IMR-90 (cell line): Measurements from ENCODE around the gene ITM2B. TPM values are rescaled to one million over a fixed set of nuclear protein-coding genes. Genes with fewer than 3 reads are reported as not detected.

Source experiments
- ATAC-seq: fragments of 200-7000 bp; cut with Tn5 transposase; 2 replicates; pipeline ENCODE4 v1.9.1; 2020; ENCODE audit warnings: low read depth, mild to moderate bottlenecking, moderate library complexity
- BruUV-seq: library from RNA; stranded (reverse); fragments of 400-500 nt; replicated peaks from 2 replicates; lab custom pipeline; 2021; lab: Mats Ljungman, UMichigan
- CTCF ChIA-PET: fragments of 300-600 bp; formaldehyde crosslinking; extraction: SDS; loops from one replicate; lab custom pipeline; 2021; ENCODE audit warnings: antibody characterized with exemption; lab: Yijun Ruan, JAX
- POLR2A ChIA-PET: fragments of 300-600 bp; sonication (Branson Sonifier 250); formaldehyde crosslinking; loops from one replicate; lab custom pipeline; 2022; ENCODE audit warnings: antibody characterized with exemption; ENCODE audit not compliant: unreplicated experiment; lab: Charles Lee
- DNase-seq: peaks from one replicate; pipeline ENCODE4 v3.0.0; 2013
- H2AFZ ChIP-seq: replicated peaks from 2 replicates; pipeline ENCODE3; 2013; ENCODE audit warnings: low read length, mild to moderate bottlenecking; ENCODE audit not compliant: poor library complexity
- H2AK5ac ChIP-seq: 2 replicates; pipeline ENCODE4 v1.6.1; 2013; ENCODE audit warnings: low read depth, low read length, inconsistent platforms
- H2AK9ac ChIP-seq: replicated peaks from 2 replicates; pipeline ENCODE3; 2013; ENCODE audit warnings: mild to moderate bottlenecking, low read depth, low read length, moderate library complexity; ENCODE audit not compliant: poor library complexity
- H2BK120ac ChIP-seq: 2 replicates; pipeline ENCODE4 v1.6.1; 2013; ENCODE audit warnings: low read depth, low read length, inconsistent platforms
- H2BK15ac ChIP-seq: 3 replicates; pipeline ENCODE4 v1.6.1; 2013; ENCODE audit warnings: low read depth, low read length, inconsistent platforms
- H2BK20ac ChIP-seq: 2 replicates; pipeline ENCODE4 v1.6.1; 2013; ENCODE audit warnings: low read depth, mild to moderate bottlenecking, inconsistent platforms, low read length, moderate library complexity
- H2BK5ac ChIP-seq: 2 replicates; pipeline ENCODE4 v1.6.1; 2013; ENCODE audit warnings: mild to moderate bottlenecking, low read depth, low read length, inconsistent platforms; ENCODE audit not compliant: poor library complexity, severe bottlenecking
- H3K14ac ChIP-seq: replicated peaks from 2 replicates; pipeline ENCODE4 v1.6.1; 2013; ENCODE audit warnings: low read depth, low read length, inconsistent platforms
- H3K18ac ChIP-seq: 2 replicates; pipeline ENCODE4 v1.6.1; 2013; ENCODE audit warnings: low read depth, low read length, control low read depth
- H3K23ac ChIP-seq: 2 replicates; pipeline ENCODE4 v1.6.1; 2013; ENCODE audit warnings: low read depth, low read length, inconsistent platforms
- H3K27ac ChIP-seq: 2 replicates; pipeline ENCODE4 v1.5.1; 2013; ENCODE audit warnings: mild to moderate bottlenecking, control low read depth, low read length; ENCODE audit not compliant: insufficient read depth
- H3K27me3 ChIP-seq: 2 replicates; pipeline ENCODE4 v1.6.1; 2013; ENCODE audit warnings: low read length; ENCODE audit not compliant: control insufficient read depth, insufficient read depth
- H3K36me3 ChIP-seq: 2 replicates; pipeline ENCODE4 v1.6.1; 2013; ENCODE audit warnings: low read length, mixed read lengths; ENCODE audit not compliant: control insufficient read depth, insufficient read depth
- H3K4ac ChIP-seq: 2 replicates; pipeline ENCODE4 v1.6.1; 2013; ENCODE audit warnings: low read depth, low read length, inconsistent platforms
- H3K4me1 ChIP-seq: 2 replicates; pipeline ENCODE4 v1.6.1; 2013; ENCODE audit warnings: low read length, mixed read lengths; ENCODE audit not compliant: control insufficient read depth, insufficient read depth
- H3K4me2 ChIP-seq: 2 replicates; pipeline ENCODE4 v1.6.1; 2013; ENCODE audit warnings: low read depth, mild to moderate bottlenecking, control low read depth, low read length, moderate library complexity
- H3K4me3 ChIP-seq: 2 replicates; pipeline ENCODE4 v1.5.1; 2013; ENCODE audit warnings: low read depth, mild to moderate bottlenecking, control low read depth, low read length, moderate library complexity; ENCODE audit not compliant: insufficient read depth
- H3K56ac ChIP-seq: 2 replicates; pipeline ENCODE4 v1.6.1; 2013; ENCODE audit warnings: low read length, inconsistent platforms; ENCODE audit not compliant: insufficient read depth; ENCODE audit errors: extremely low read depth
- H3K79me1 ChIP-seq, 2 experiments: 2 replicates each; pipeline ENCODE4 v1.6.1; 2013; ENCODE audit warnings: low read length in 2 of 2, inconsistent platforms in 1 of 2, low read depth in 1 of 2
- H3K9ac ChIP-seq: 2 replicates; pipeline ENCODE4 v1.6.1; 2013; ENCODE audit warnings: low read depth, low read length, control low read depth
- H3K9me1 ChIP-seq: 2 replicates; pipeline ENCODE4 v1.6.1; 2013; ENCODE audit warnings: low read length, inconsistent platforms; ENCODE audit not compliant: insufficient read depth
- H3K9me3 ChIP-seq: 2 replicates; pipeline ENCODE4 v1.6.1; 2013; ENCODE audit warnings: low read length; ENCODE audit not compliant: control insufficient read depth, insufficient read depth
- H4K20me1 ChIP-seq: 2 replicates; pipeline ENCODE4 v1.6.1; 2013; ENCODE audit warnings: low read length, inconsistent platforms; ENCODE audit not compliant: insufficient read depth
- H4K5ac ChIP-seq: 2 replicates; pipeline ENCODE4 v1.6.1; 2013; ENCODE audit warnings: mild to moderate bottlenecking, low read depth, low read length, control low read depth
- H4K8ac ChIP-seq, 2 experiments: 2 replicates each; pipeline ENCODE4 v1.6.1; 2013; ENCODE audit warnings: low read depth in 2 of 2, low read length in 2 of 2, control low read depth in 1 of 2, inconsistent platforms in 1 of 2
- H4K91ac ChIP-seq: 2 replicates; pipeline ENCODE4 v1.6.1; 2013; ENCODE audit warnings: low read depth, low read length, inconsistent platforms; ENCODE audit not compliant: insufficient read depth
- BHLHE40 ChIP-seq: fragments of 150-350 bp; IDR thresholded peaks from 2 replicates; pipeline ENCODE4 v1.6.1; 2016; ENCODE audit warnings: mild to moderate bottlenecking, low read depth, low read length
- CTCF ChIP-seq: conservative IDR thresholded peaks from 2 replicates; pipeline ENCODE4 v1.5.1; 2012; ENCODE audit warnings: mild to moderate bottlenecking, low read depth, low read length, improper control_type of control experiment
- MXI1 ChIP-seq: IDR thresholded peaks from 2 replicates; pipeline ENCODE4 v1.6.1; 2012; ENCODE audit warnings: low read depth, mild to moderate bottlenecking, low read length, moderate library complexity, borderline replicate concordance
- POLR2A ChIP-seq: IDR thresholded peaks from 2 replicates; pipeline ENCODE4 v1.6.1; 2012; ENCODE audit warnings: mild to moderate bottlenecking, low read depth, low read length
- WGBS, 2 experiments: methylation state at CpG; one replicate each; pipeline versions ENCODE4 v1.1.5 to v1.1.7; 2013; ENCODE audit warnings: missing lambda C conversion rate in 2 of 2; ENCODE audit not compliant: insufficient read length in 1 of 2; ENCODE audit errors: extremely low coverage in 2 of 2; 5-methylcytosine and 5-hydroxymethylcytosine counted together
- dilution Hi-C: fragments of 300-500 bp; cut with HindIII; formaldehyde crosslinking; loops from one replicate; pipeline ENCODE4 v1.14.3; 2018; ENCODE audit warnings: low sequenced_read_pairs; ENCODE audit not compliant: unreplicated experiment
- in situ Hi-C: fragments of 300-500 bp; cut with MboI; formaldehyde crosslinking; loops from 3 replicates; pipeline ENCODE4 v1.14.3; 2019; ENCODE audit warnings: low sequenced_read_pairs, inconsistent platforms, mixed read lengths
- intact Hi-C: fragments of 100-400 bp; cut with micrococcal nuclease; formaldehyde crosslinking; loops from 2 replicates; pipeline ENCODE4 v1.10.0; 2022
- polyA plus RNA-seq, 3 experiments: library from polyadenylated mRNA; depleted of rRNA; stranded (reverse); fragments of >200 nt; gene quantifications; 2 replicates each; pipeline ENCODE4 v1.2.3, GENCODE V29; 2012; ENCODE audit warnings: low replicate concordance in 1 of 3
- total RNA-seq: library from RNA; depleted of rRNA; stranded (reverse); fragments of >200 nt; gene quantifications from 2 replicates; pipeline ENCODE4 v1.2.3, GENCODE V29; 2012

The ITM2B gene
- total and polyA plus RNA-seq, 2 of the 4 experiments (the other 2 are of a cell fraction) = 51.1 to 158 TPM

GRCh38 chr13:48264058-48264457, 31.1 kb downstream of the ITM2B start:
- peaks cover 0 to 2% of the 10 kb centered on the region in 2 experiments; a peak in 1 of 4 replicates for H3K79me1 ChIP-seq
- no peak overlapping the region for H4K5ac ChIP-seq
- H2BK20ac ChIP-seq = no peak overlapping the region
- no peak overlapping the region for H2AK5ac ChIP-seq
- BruUV-seq = no TSS peak
- WGBS, 2 experiments = 100% methylated on average over 1 of the region's 2 CpGs; no CpG with 5 or more reads in 1 of the 2 experiments
- H3K9me1 ChIP-seq = 0 out of 2 replicates have a peak, but pooled peaks cover 3% of the 10 kb centered on the region
- H3K4me1 ChIP-seq = peaks cover 4% of the 10 kb centered on the region; the same call in 1 of the 2 replicates
- in situ Hi-C loops = no loop called here
- ATAC-seq (no peak), DNase-seq (no peak)
- no peak overlapping the region for H3K14ac ChIP-seq
- no peaks in the 10 kb centered on the region for H4K20me1 ChIP-seq
- no peak overlapping the region for H2AFZ ChIP-seq
- intact Hi-C loops = no loop called here
- CTCF ChIA-PET = no interaction called here
- H4K8ac ChIP-seq = no peak overlapping the region
- H3K56ac ChIP-seq = no peak overlapping the region
- no peak overlapping the region for H2BK15ac ChIP-seq
- no peak overlapping the region for H3K4me3 ChIP-seq
- no peak overlapping the region for H3K4ac ChIP-seq
- H3K36me3 ChIP-seq = peaks cover 11% of the 10 kb centered on the region
- H3K27me3 ChIP-seq = no peaks in the 10 kb centered on the region
- H3K27ac ChIP-seq = no peak overlapping the region
- no peak overlapping the region for H2BK120ac ChIP-seq
- no peaks in the 10 kb centered on the region for H3K9me3 ChIP-seq
- POLR2A ChIA-PET = no interaction called here
- TF ChIP-seq POLR2A = no peak
- no peak for TF ChIP-seq MXI1
- TF ChIP-seq BHLHE40 = no peak
- no peak for TF ChIP-seq CTCF
- no peak overlapping the region for H3K9ac ChIP-seq
- H3K23ac ChIP-seq = no peak overlapping the region
- dilution Hi-C loops = no loop called here
- H3K4me2 ChIP-seq = no peak overlapping the region
- H2BK5ac ChIP-seq = no peak overlapping the region
- H3K18ac ChIP-seq = no peak overlapping the region
- no peak overlapping the region for H2AK9ac ChIP-seq
- H4K91ac ChIP-seq = no peak overlapping the region
